ENCODE measurements around the gene RXFP3. TPM values are rescaled to one million over a fixed set of nuclear protein-coding genes. Genes with fewer than 3 reads are reported as not detected.
A peak's percentile ranks its signal among the peaks of the same experiment; 100 is the strongest.

RXFP3 gene
- total RNA-seq, 1 experiment from 2014 or later = not detected

DNA sequence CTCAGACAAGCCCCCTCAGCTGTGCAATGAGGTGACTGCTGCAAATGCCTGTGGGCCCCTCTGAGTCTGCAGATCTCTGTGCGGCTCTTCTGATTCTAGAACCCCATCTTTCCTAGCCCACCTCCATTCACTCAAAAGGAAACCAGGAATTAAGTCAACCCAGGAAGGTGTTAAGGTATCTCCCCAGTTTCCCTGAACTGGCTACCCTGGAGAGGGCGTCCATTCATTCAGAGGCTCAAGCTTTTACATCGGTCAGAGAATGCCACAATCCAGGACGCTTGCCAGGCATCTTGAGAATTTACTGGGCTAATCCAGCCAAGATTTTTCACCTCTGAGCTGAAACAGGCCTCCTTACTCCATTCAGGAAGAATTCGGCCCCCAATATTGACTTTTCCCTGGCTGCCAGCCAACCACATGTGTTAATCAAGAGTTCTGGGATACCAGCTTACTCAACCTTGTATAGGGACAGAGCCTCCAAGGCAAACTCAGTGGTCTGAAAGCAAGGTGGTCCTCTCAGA is 43.5 kb upstream of the RXFP3 start:
- TF ChIP-seq, protein P1, sequence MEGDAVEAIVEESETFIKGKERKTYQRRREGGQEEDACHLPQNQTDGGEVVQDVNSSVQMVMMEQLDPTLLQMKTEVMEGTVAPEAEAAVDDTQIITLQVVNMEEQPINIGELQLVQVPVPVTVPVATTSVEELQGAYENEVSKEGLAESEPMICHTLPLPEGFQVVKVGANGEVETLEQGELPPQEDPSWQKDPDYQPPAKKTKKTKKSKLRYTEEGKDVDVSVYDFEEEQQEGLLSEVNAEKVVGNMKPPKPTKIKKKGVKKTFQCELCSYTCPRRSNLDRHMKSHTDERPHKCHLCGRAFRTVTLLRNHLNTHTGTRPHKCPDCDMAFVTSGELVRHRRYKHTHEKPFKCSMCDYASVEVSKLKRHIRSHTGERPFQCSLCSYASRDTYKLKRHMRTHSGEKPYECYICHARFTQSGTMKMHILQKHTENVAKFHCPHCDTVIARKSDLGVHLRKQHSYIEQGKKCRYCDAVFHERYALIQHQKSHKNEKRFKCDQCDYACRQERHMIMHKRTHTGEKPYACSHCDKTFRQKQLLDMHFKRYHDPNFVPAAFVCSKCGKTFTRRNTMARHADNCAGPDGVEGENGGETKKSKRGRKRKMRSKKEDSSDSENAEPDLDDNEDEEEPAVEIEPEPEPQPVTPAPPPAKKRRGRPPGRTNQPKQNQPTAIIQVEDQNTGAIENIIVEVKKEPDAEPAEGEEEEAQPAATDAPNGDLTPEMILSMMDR (IDR thresholded peaks at IDR 0.05; ENCODE audit: unreplicated experiment) = no peak
- Mint-ChIP-seq H3K27ac (ENCODE audit: low read depth, unreplicated experiment) (no peak overlapping the region), H3K4me3 (ENCODE audit: unreplicated experiment) (peak overlapping the region; percentile 48), H3K4me1 (ENCODE audit: insufficient read depth, unreplicated experiment) (peaks cover 10% of the 10 kb centered on the region), H3K27me3 (ENCODE audit: insufficient read depth, unreplicated experiment) (peaks cover 44% of the 10 kb centered on the region), H3K9me3 (ENCODE audit: unreplicated experiment) (peaks cover 7% of the 10 kb centered on the region), H3K36me3 (ENCODE audit: insufficient read depth, unreplicated experiment) (no peaks in the 10 kb centered on the region)
- BruUV-seq (replicated peaks) = no TSS peak
- intact Hi-C loops (cut with micrococcal nuclease) = no loop called here
- POLR2A ChIA-PET = no interaction called here
- DNase-seq (ENCODE audit: unreplicated experiment) = peak; percentile 40
- CTCF ChIA-PET = interaction anchor here (0.6 to 2.8 kb wide), 3 partner anchors 42 to 78 kb away, joined by 3 to 13 read pairs (median 3); no protein-coding TSS in a partner anchor

DNA sequence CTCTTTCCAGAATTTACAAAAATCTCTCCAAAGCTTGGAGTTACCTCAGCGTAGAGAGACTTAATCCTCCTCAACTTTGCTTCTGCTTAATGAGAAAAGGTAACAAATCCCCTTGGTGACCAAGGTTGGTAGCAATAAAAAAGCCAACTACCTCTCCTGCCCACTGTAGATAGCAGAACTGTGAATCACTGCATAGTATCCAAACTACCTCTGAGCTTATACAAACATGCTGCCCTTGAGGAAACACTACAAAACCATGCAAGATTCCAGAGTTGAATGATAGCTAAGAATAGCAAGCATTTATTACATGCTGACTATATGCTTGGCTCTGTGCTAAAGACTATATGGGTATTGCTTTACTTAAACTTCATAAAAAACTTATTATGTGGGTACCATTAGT is 41.6 kb upstream of the RXFP3 start:
- BruUV-seq (replicated peaks) = no TSS peak
- Mint-ChIP-seq H3K27me3 (ENCODE audit: insufficient read depth, unreplicated experiment) (peaks cover 44% of the 10 kb centered on the region), H3K36me3 (ENCODE audit: insufficient read depth, unreplicated experiment) (no peaks in the 10 kb centered on the region), H3K9me3 (ENCODE audit: unreplicated experiment) (peaks cover 7% of the 10 kb centered on the region), H3K4me1 (ENCODE audit: insufficient read depth, unreplicated experiment) (peaks cover 10% of the 10 kb centered on the region), H3K27ac (ENCODE audit: low read depth, unreplicated experiment) (no peak overlapping the region), H3K4me3 (ENCODE audit: unreplicated experiment) (no peak overlapping the region)
- TF ChIP-seq, protein P1 (IDR thresholded peaks at IDR 0.05; ENCODE audit: unreplicated experiment) = no peak
- POLR2A ChIA-PET = interaction anchor here (0.7 kb wide), 1 partner anchor 263 kb away, joined by 3 read pairs; no protein-coding TSS in a partner anchor
- intact Hi-C loops (cut with micrococcal nuclease) = no loop called here
- no peak for DNase-seq (ENCODE audit: unreplicated experiment)
- CTCF ChIA-PET = interaction anchor here (0.6 kb wide), 1 partner anchor 25 kb away, joined by 3 read pairs; no protein-coding TSS in a partner anchor

- Mint-ChIP-seq H3K36me3 (ENCODE audit: insufficient read depth, unreplicated experiment) (no peaks in the 10 kb centered on the region), H3K27me3 (ENCODE audit: insufficient read depth, unreplicated experiment) (peaks cover 11% of the 10 kb centered on the region), H3K9me3 (ENCODE audit: unreplicated experiment) (peaks cover 9% of the 10 kb centered on the region), H3K4me1 (ENCODE audit: insufficient read depth, unreplicated experiment) (no peaks in the 10 kb centered on the region), H3K4me3 (ENCODE audit: unreplicated experiment) (no peak overlapping the region), H3K27ac (ENCODE audit: low read depth, unreplicated experiment) (no peak overlapping the region)
- CTCF ChIA-PET = no interaction called here
- POLR2A ChIA-PET = no interaction called here
- DNase-seq (ENCODE audit: unreplicated experiment) = no peak
- TF ChIP-seq, protein P1 (IDR thresholded peaks at IDR 0.05; ENCODE audit: unreplicated experiment) = no peak
- intact Hi-C loops (cut with micrococcal nuclease) = no loop called here
- BruUV-seq (replicated peaks) = no TSS peak
Measured at GRCh38 chr5:33901156-33901555, 35.0 kb upstream of the RXFP3 start.

DNA sequence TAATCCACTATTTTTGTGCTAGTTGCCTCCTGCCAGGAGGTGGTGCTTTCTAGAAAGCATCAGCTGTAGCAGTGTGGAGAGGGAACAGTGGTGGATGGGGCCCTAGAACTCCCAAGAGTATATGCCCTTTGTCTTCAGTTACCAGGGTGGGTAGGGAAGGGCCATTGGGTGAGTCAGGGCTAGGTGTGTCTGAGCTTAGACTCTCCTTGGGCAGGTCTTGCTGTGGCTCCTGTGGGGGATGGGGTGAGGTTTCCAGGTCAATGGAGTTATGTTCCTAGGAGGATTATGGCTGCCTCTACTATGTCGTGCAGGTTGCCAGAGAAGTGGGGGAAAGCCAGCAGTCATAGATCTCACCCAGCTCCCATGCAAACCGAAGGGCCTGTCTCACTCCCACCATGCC is 33.1 kb upstream of the RXFP3 start:
- H3K4me1 Mint-ChIP-seq (ENCODE audit: insufficient read depth, unreplicated experiment) = no peaks in the 10 kb centered on the region
- H3K4me3 Mint-ChIP-seq (ENCODE audit: unreplicated experiment) = no peak overlapping the region
- TF ChIP-seq, protein P1 (IDR thresholded peaks at IDR 0.05; ENCODE audit: unreplicated experiment) = no peak
- CTCF ChIA-PET = interaction anchor here (0.8 kb wide), 1 partner anchor 24 kb away, joined by 3 read pairs; no protein-coding TSS in a partner anchor
- no peak for DNase-seq (ENCODE audit: unreplicated experiment)
- intact Hi-C loops (cut with micrococcal nuclease) = no loop called here
- no peak overlapping the region for H3K27ac Mint-ChIP-seq (ENCODE audit: low read depth, unreplicated experiment)
- no TSS peak for BruUV-seq (replicated peaks)
- POLR2A ChIA-PET = interaction anchor here (1.0 kb wide), 1 partner anchor 84 kb away, joined by 3 read pairs; no protein-coding TSS in a partner anchor
- H3K27me3 Mint-ChIP-seq (ENCODE audit: insufficient read depth, unreplicated experiment) = no peaks in the 10 kb centered on the region
- no peaks in the 10 kb centered on the region for H3K36me3 Mint-ChIP-seq (ENCODE audit: insufficient read depth, unreplicated experiment)
- H3K9me3 Mint-ChIP-seq (ENCODE audit: unreplicated experiment) = peaks cover 11% of the 10 kb centered on the region
